GM21825 (cell line): ENCODE results near the gene CNOT1.
A peak's percentile ranks its signal among the peaks of the same experiment; 100 is the strongest.
"Not testable (repeated sequence)": the region's sequence is repeated elsewhere in the genome, so short reads cannot be mapped to it uniquely, and the experiment has no call there.

Experiments used
- ATAC-seq: cut with Tn5 transposase; IDR thresholded peaks from one replicate; pipeline ENCODE4 v1.9.1; 2021; ENCODE audit warnings: mild to moderate bottlenecking, moderate library complexity; ENCODE audit not compliant: unreplicated experiment

The CNOT1 gene

DNA sequence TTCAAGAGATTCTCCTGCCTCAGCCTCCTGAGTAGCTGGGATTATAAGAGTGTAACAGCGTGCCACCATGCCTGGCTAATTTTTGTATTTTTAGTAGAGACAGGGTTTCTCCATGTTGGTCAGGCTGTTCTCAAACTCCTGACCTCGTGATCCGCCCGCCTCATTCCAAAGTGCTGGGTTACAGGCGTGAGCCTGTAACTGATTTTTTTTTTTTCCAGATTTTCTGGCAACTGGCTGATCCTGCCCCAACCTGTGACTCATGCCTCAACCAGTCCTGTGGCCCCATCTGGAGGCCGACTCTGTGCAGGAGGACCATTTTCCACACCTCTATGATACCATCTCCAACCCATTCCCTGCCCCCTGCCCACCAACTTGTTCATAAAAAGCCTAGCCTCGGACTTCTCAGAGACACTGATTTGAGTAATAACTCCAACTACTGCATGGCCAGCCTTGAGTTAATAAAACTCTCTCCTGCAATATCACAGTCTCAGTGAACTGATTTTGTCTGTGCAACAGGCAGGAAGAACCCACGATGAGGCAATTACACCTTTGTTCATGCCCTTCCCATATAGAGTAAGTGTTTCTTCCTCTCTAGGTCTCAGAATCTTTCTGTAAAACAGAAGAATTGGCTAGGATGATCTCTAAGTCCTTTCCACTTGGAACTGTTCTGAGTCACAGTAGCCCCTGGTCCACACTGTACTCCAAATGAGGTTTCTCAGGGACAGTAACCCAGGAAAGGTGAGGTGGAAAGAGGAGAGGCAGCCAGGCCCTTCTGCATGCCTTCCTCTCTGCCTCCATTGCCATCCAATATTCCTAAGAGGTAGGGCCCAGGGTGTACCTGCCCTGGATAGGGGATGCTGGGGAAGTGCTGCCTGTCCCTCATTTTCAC, 8.8 kb upstream of the CNOT1 start:
- ATAC-seq, result no peak

- not testable (repeated sequence) for ATAC-seq
These were observed 7.4 kb upstream of the CNOT1 start for GRCh38 chr16:58637021-58637420.

- no peak for ATAC-seq
These were observed 6.8 kb upstream of the CNOT1 start for GRCh38 chr16:58636466-58636865.

GRCh38 chr16:58635502-58635901, 5.9 kb upstream of the CNOT1 start:
- ATAC-seq, result no peak

GRCh38 chr16:58634265-58634802, 4.7 kb upstream of the CNOT1 start:
- no peak for ATAC-seq

DNA sequence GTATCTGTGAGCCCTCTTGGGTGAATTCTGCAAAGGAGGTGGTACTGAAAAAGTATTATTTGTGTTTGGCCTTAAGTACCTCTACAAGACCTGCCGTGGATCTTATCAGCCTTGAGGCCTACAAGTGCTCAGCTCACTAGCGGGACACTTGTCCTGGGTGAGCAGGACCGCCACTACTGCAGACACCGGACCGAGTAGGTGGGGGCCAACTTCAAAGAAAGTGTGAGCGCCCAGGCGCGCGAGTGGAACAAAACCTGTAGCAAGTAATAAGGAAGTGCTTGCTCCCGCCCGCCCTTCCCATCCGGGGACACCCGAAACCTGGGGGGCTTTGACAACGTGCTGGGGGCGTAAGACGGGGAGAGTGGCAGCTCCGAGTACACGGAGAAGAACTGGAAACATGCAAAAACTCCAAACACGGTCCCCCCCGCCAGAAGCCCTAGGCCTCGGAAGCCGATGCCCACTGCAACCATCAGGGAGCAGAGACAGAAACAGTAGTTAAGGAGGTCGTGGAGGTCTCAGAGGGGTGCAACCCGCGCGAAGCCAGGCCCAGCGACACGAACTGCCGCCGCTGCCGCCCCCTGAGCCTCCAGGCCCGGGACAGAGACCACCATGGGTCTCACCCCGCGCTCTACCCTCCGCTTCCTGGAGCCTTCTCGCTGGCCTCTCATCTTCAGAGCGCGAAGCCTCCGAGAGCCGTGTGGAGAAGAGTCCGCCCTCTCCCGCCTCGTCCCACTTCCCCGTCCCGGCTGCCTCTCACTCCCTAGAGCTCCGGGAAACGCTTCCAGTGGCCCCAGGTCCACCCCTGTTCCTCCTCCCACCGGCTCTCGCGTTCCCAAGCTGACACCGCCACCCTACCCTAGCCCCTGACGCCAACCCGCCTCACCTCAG, 537 bp downstream of the CNOT1 start:
- peak; percentile 5 for ATAC-seq

DNA sequence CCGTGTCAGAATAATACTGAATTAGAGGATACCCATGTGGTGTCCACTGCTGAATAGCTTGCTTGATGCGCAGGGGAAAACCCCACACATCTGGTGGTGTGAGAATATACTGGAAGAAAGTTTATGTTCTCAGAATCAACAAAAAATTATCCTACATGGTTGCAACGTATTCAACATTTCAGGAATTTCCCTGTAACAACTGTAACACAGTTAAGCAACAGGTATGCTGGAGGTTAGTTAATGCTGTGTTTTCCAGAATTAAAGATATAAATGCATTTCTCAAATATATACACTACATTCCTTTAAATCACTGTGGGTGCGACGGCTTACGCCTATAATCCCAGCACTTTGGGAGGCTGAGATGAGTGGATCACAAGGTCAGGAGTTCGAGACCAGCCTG, 5.4 kb downstream of the CNOT1 start:
- no peak for ATAC-seq

DNA sequence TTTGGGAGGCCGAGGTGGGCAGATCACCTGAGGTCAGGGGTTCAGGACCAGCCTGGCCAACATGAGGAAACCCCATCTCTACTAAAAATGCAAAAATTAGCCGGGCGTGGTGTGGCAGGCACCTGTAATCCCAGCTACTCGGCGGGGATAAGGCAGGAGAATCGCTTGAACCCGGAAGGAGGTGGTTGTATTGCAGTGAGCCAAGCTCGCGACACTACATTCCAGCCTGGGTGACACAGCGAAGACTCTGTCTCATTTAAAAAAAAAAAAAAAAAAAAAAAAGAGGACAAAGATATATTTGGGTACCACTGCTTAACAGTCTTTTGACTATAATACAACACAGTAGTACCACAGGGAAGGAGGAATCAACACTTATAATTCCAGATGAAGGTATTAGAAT, 9.2 kb downstream of the CNOT1 start:
- no peak for ATAC-seq

DNA sequence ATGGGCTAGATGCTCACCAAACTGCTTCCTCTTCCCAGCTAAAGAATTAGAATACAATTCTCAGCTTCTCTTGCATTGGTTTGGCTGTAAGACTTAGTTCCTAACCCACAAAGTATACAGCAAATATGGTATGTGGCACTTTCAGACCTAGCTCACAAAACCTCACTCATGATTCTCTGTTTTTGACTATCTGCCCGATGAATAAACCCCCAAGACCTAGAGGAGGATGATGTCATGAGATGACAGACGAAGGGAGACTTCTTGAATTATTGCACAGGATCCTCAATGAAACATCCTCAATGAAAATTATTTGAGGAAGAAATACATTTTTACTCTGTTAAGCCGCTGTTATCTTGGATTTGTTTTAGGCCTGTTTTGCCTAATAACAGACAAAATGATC, 14.3 kb downstream of the CNOT1 start:
- no peak for ATAC-seq

GRCh38 chr16:58614860-58615259, 14.8 kb downstream of the CNOT1 start:
- ATAC-seq, result no peak

DNA sequence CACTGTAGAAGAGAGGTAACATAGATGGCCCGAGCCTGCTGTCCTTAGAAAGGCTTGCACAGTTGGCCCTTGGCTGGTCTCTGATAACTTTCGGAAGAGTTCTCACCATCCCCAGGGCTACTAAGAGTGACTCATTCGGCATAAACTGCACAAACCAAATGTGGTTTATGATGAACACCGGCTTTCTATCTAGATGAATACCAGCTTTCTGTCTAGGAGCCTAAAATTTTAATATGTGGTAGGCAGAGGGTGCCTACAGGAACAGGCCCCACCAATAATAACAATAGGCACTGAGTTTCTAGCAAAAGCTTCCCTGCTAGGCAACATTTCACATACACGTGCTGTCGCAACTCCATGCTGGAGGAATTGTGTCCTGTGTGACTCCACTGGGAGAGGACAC, 15.4 kb downstream of the CNOT1 start:
- ATAC-seq, result no peak

- ATAC-seq, result not testable (repeated sequence)
These were observed 16.7 kb downstream of the CNOT1 start for GRCh38 chr16:58612965-58613364.

- no peak for ATAC-seq
These were observed 21.0 kb downstream of the CNOT1 start for GRCh38 chr16:58608601-58609136.

GRCh38 chr16:58605562-58605961, 24.1 kb downstream of the CNOT1 start:
- no peak for ATAC-seq

DNA sequence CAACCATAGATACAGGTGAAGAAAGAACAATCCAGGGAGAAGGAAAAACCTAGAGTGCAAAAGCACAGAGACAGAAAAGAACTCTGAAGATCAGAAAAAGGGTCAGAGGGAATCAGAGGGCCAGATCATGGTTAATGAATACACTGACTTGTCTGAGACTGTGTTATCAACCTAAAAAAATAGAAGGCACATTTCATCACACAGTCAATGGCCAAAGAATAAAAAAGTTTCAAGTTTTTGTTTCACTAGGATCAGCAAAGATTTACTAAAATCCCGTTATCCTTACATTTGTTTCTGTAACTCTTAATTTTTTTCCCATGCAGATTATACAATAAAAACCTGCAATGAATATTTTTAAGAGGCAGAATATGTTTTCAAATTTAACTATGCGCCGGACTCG, 38.5 kb downstream of the CNOT1 start:
- ATAC-seq, result no peak

GRCh38 chr16:58589326-58589905, 40.2 kb downstream of the CNOT1 start:
- ATAC-seq, result no peak

DNA sequence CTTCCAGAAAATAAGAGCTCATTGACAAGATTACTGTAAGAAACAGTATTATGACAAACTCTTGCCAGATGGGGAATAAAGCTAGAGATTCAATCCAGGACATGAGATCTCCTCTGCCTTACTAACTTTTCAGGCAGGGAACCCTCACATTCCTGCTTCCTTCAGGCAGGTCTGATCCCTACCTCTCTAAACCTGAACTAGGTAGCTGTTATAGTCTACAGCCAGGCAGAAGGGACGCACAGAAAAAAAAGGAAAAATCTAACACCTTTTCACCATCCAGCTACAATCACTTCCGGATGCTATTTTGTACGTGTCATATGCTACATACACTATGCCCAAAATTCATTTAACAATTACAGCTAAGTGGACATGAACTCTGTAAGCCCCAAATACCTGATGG, 41.2 kb downstream of the CNOT1 start:
- ATAC-seq, result no peak

GRCh38 chr16:58586340-58587030, 43.1 kb downstream of the CNOT1 start:
- no peak for ATAC-seq

GRCh38 chr16:58584831-58585505, 44.7 kb downstream of the CNOT1 start:
- ATAC-seq, result no peak
